HepG2 (cell line): Measurements from ENCODE around the gene SPTB. TPM values are rescaled to one million over a fixed set of nuclear protein-coding genes. Genes with fewer than 3 reads are reported as not detected.

Experiments
- BHLHE40 ChIP-seq: IDR thresholded peaks from 2 replicates; pipeline ENCODE4 v1.6.1; 2011; ENCODE audit warnings: low read length, improper control_type of control experiment
- EP300 ChIP-seq, 3 experiments: sonication (generic) in 1 of 3; formaldehyde crosslinking in 1 of 3; IDR thresholded peaks; 2 replicates each; pipeline versions ENCODE4 v1.5.1 to v1.6.1; 2011 to 2020; ENCODE audit warnings: low read depth in 2 of 3, low read length in 2 of 3, borderline replicate concordance in 1 of 3, improper control_type of control experiment in 1 of 3, mild to moderate bottlenecking in 1 of 3, missing genetic modification reagents in 1 of 3, moderate library complexity in 1 of 3
- FOXA3 ChIP-seq: IDR thresholded peaks from 2 replicates; pipeline ENCODE4 v1.6.1; 2016; ENCODE audit warnings: missing genetic modification reagents, missing compliant biosample characterization
- IRF9 ChIP-seq: sonication (generic); formaldehyde crosslinking; IDR thresholded peaks from 2 replicates; pipeline ENCODE4 v1.8.0; 2022; ENCODE audit warnings: missing genetic modification reagents, mild to moderate bottlenecking, borderline replicate concordance
- IRX3 ChIP-seq: sonication (generic); formaldehyde crosslinking; IDR thresholded peaks from 2 replicates; pipeline ENCODE4 v1.8.1; 2023; ENCODE audit warnings: mild to moderate bottlenecking, low read depth, missing genetic modification reagents, borderline replicate concordance
- JUN ChIP-seq: sonication (generic); formaldehyde crosslinking; IDR thresholded peaks from 2 replicates; pipeline ENCODE4 v1.4.0; 2020; ENCODE audit warnings: mild to moderate bottlenecking, missing genetic modification reagents
- MATR3 ChIP-seq: sonication (generic); formaldehyde crosslinking; IDR thresholded peaks from 2 replicates; pipeline ENCODE4 v1.4.0; 2020; ENCODE audit warnings: missing genetic modification reagents
- MEIS2 ChIP-seq: sonication (generic); formaldehyde crosslinking; IDR thresholded peaks from 2 replicates; pipeline ENCODE4 v1.9.0; 2021; ENCODE audit warnings: mild to moderate bottlenecking, missing genetic modification reagents
- MYC ChIP-seq: sonication (generic); formaldehyde crosslinking; IDR thresholded peaks from 2 replicates; pipeline ENCODE4 v1.9.0; 2021; ENCODE audit warnings: missing genetic modification reagents, borderline replicate concordance
- PHF8 ChIP-seq: sonication (generic); formaldehyde crosslinking; IDR thresholded peaks from 2 replicates; pipeline ENCODE4 v1.5.0; 2020; ENCODE audit warnings: missing genetic modification reagents
- RFX5 ChIP-seq: IDR thresholded peaks from 2 replicates; pipeline ENCODE4 v1.6.1; 2011; ENCODE audit warnings: low read depth, low read length, improper control_type of control experiment
- SAP130 ChIP-seq: IDR thresholded peaks from 2 replicates; pipeline ENCODE4 v1.6.1; 2016; ENCODE audit warnings: low read depth
- SMAD9 ChIP-seq: sonication (generic); formaldehyde crosslinking; IDR thresholded peaks from 2 replicates; pipeline ENCODE4 v1.5.1; 2020; ENCODE audit warnings: mild to moderate bottlenecking, missing genetic modification reagents
- SMC3 ChIP-seq: IDR thresholded peaks from 2 replicates; pipeline ENCODE4 v1.6.1; 2011; ENCODE audit warnings: low read length, improper control_type of control experiment
- TGIF2 ChIP-seq: IDR thresholded peaks from 2 replicates; pipeline ENCODE4 v1.6.1; 2016; ENCODE audit warnings: control low read depth, missing compliant biosample characterization
- U2AF1 ChIP-seq: fragments of 200-400 bp; formaldehyde crosslinking; optimal IDR thresholded peaks from 2 replicates; pipeline ENCODE3; 2017; ENCODE audit warnings: mild to moderate bottlenecking, low read depth, low read length
- ZBTB25 ChIP-seq: IDR thresholded peaks from 2 replicates; pipeline ENCODE4 v1.6.1; 2018; ENCODE audit warnings: missing genetic modification reagents
- ZNF17 ChIP-seq: sonication (generic); formaldehyde crosslinking; IDR thresholded peaks from 2 replicates; pipeline ENCODE4 v1.5.0; 2020; ENCODE audit warnings: mild to moderate bottlenecking, missing genetic modification reagents
- ZNF225 ChIP-seq: sonication (generic); formaldehyde crosslinking; IDR thresholded peaks from 2 replicates; pipeline ENCODE4 v1.4.0; 2020; ENCODE audit warnings: mild to moderate bottlenecking, missing genetic modification reagents
- ZNF251 ChIP-seq: sonication (generic); formaldehyde crosslinking; IDR thresholded peaks from 2 replicates; pipeline ENCODE4 v1.9.0; 2021; ENCODE audit warnings: mild to moderate bottlenecking, missing genetic modification reagents
- ZNF407 ChIP-seq: sonication (generic); formaldehyde crosslinking; IDR thresholded peaks from one replicate; pipeline ENCODE4 v1.5.1; 2020; ENCODE audit warnings: mild to moderate bottlenecking, missing genetic modification reagents; ENCODE audit errors: not compliant biosample characterization
- ZNF839 ChIP-seq: sonication (generic); formaldehyde crosslinking; IDR thresholded peaks from 2 replicates; pipeline ENCODE4 v1.4.0; 2020; ENCODE audit warnings: missing genetic modification reagents, mild to moderate bottlenecking, borderline replicate concordance
- polyA plus RNA-seq, 8 experiments: library from polyadenylated mRNA; depleted of rRNA in 3 of 8; stranded (reverse) in 7 of 8; unstranded in 1 of 8; fragments of >200 nt; fragmentation: Illumina TruSeq in 4 of 8; extraction: Trizol in 4 of 8; gene quantifications; 2 replicates each; pipeline versions ENCODE4 v1.2.1 to v1.2.3, GENCODE V29; 2011 to 2016; ENCODE audit warnings: low read depth in 4 of 8, missing spikeins in 1 of 8, mixed read lengths in 1 of 8; ENCODE audit not compliant: insufficient read depth in 1 of 8
- total RNA-seq, 5 experiments: library from RNA; depleted of rRNA; stranded (reverse); fragments of >200 nt; fragmentation: Illumina TruSeq; extraction: Trizol; gene quantifications; 2 replicates each; pipeline ENCODE4 v1.2.3, GENCODE V29; 2016; ENCODE audit warnings: low read depth in 1 of 5

The SPTB gene
- total and polyA plus RNA-seq, 2 of the 13 experiments (the other 11 are each of a cell fraction or from before 2014, with no cell fraction given): 0.01 to 0.02 TPM

GRCh38 chr14:64707661-64708060 lies 172.0 kb downstream of the SPTB start (continued):
- TF ChIP-seq ZBTB25 (CRISPR knock-in tag) (no peak), ZNF839 (CRISPR knock-in tag) (no peak), SMAD9 (no peak), ZNF251 (no peak), ZNF225 (no peak), MYC (CRISPR knock-in tag) (no peak), MATR3 (CRISPR knock-in tag) (no peak), JUN (no peak), MEIS2 (CRISPR knock-in tag) (no peak), EP300 (IDR thresholded peaks at IDR 0.05; ENCODE audit: low read depth in 2 of 2, low read length in 2 of 2) (0 out of 4 replicates have a peak, but pooled peaks of 1 of the 2 experiments have one; percentile 49), EP300 (CRISPR knock-in tag; IDR thresholded peaks at IDR 0.05; ENCODE audit: borderline replicate concordance) (no peak), RFX5 (no peak), FOXA3 (CRISPR knock-in tag) (peak; percentile 37; the same call in 1 of the 2 replicates), ZNF17 (no peak), BHLHE40 (0 out of 2 replicates have a peak, but pooled peaks have one; percentile 33), SMC3 (0 out of 2 replicates have a peak, but pooled peaks have one; percentile 10), IRX3 (CRISPR knock-in tag) (no peak), SAP130 (CRISPR knock-in tag) (peak; percentile 78), ZNF407 (no peak), U2AF1 (no peak), TGIF2 (peak; percentile 61; the same call in 1 of the 2 replicates), PHF8 (no peak), IRF9 (CRISPR knock-in tag) (no peak)
